Breast epithelium (tissue), 3 donors: ENCODE measurements around the gene NDC80.

ENCODE experiments used
- POLR2A ChIP-seq: fragments of 450-650 bp; IDR thresholded peaks from one replicate; pipeline ENCODE4 v1.6.1; 2016; ENCODE audit warnings: antibody characterized with exemption, mild to moderate bottlenecking, moderate library complexity
- POLR2AphosphoS5 ChIP-seq, 3 donors: sonication (generic); formaldehyde crosslinking; IDR thresholded peaks; one replicate each; pipeline ENCODE4 v1.6.1; 2017; ENCODE audit warnings: antibody characterized with exemption in 3 of 3
- TF ChIP-seq, protein P1 (sequence below), 3 donors: fragments of 450-650 bp; IDR thresholded peaks; one replicate each; pipeline ENCODE4 v1.5.1; 2016 to 2017; ENCODE audit warnings: antibody characterized with exemption in 3 of 3, mild to moderate bottlenecking in 3 of 3, moderate library complexity in 3 of 3

DNA sequence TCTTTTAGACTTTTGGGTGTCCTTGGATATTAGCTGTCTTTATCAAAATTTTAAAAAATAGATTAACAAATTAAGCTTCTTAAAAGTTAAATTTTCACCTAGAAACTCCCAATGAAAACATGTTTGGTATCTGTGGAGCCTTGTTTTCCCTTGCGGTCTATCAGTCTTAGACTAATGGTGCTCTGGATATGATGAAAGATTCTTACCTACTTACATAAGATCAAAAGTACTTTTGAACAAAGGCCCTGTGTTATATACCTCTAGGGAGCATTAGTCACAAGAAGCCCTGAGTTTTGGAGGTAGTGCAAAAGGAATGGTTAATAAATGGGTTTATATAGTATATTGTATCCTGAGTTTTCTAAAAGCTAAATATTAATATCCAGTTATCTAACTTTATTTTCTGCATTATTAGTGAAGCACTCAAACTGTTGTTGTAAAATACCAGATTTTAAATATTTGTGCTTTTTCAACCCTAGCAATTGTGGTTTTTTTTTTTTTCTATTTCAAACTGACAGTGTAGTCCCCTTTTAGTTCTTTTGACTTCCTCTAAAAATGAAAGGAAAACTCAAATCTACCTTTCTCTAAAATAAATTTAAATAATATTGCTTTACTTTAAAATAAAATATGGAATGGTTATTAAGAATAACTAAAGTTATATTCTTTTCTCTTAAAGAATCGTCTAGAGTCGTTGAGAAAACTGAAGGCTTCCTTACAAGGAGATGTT lies 18.1 kb downstream of the NDC80 start:
- TF ChIP-seq, protein P1, sequence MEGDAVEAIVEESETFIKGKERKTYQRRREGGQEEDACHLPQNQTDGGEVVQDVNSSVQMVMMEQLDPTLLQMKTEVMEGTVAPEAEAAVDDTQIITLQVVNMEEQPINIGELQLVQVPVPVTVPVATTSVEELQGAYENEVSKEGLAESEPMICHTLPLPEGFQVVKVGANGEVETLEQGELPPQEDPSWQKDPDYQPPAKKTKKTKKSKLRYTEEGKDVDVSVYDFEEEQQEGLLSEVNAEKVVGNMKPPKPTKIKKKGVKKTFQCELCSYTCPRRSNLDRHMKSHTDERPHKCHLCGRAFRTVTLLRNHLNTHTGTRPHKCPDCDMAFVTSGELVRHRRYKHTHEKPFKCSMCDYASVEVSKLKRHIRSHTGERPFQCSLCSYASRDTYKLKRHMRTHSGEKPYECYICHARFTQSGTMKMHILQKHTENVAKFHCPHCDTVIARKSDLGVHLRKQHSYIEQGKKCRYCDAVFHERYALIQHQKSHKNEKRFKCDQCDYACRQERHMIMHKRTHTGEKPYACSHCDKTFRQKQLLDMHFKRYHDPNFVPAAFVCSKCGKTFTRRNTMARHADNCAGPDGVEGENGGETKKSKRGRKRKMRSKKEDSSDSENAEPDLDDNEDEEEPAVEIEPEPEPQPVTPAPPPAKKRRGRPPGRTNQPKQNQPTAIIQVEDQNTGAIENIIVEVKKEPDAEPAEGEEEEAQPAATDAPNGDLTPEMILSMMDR (IDR thresholded peaks at IDR 0.05): no peak
- no peak for TF ChIP-seq POLR2A
- TF ChIP-seq POLR2AphosphoS5 (IDR thresholded peaks at IDR 0.05): no peak
